ENCODE results near the gene DCUN1D2.
"Not testable (repeated sequence)": the region's sequence is repeated elsewhere in the genome, so short reads cannot be mapped to it uniquely, and the experiment has no call there.

Gene DCUN1D2

GRCh38 chr13:113464476-113464875 lies 26.0 kb downstream of the DCUN1D2 start:
- DNase-seq (ENCODE audit: low spot score) = no peak

GRCh38 chr13:113461022-113461751 lies 29.3 kb downstream of the DCUN1D2 start:
- no peak for DNase-seq (ENCODE audit: low spot score)

DNA sequence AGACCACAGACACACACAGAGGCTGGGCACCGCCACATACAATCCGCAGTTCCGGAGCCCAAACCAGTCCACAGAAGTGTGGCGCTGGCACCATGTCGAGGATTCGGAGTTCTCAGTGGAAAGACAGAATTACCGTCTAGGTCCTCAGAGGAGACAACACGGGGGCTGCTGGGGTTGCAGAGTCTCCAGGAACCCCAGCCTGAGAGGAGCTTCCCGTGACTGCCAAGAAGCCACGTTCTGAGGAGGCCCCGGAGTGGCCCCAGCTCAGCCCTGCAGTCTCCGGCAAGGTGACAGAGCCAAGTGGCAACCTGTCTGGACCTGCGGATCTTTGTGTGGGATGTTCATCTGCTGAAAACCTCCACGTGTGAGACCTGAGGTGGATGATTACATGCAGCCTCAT lies 29.9 kb downstream of the DCUN1D2 start:
- DNase-seq (ENCODE audit: low spot score) = no peak

- no peak for DNase-seq (ENCODE audit: low spot score)
Measured at GRCh38 chr13:113460064-113460555, 30.4 kb downstream of the DCUN1D2 start.

- DNase-seq (ENCODE audit: low spot score) = no peak
Measured at GRCh38 chr13:113458253-113459065, 32.1 kb downstream of the DCUN1D2 start.

- no peak for DNase-seq (ENCODE audit: low spot score)
Measured at GRCh38 chr13:113457510-113457909, 33.0 kb downstream of the DCUN1D2 start.

DNA sequence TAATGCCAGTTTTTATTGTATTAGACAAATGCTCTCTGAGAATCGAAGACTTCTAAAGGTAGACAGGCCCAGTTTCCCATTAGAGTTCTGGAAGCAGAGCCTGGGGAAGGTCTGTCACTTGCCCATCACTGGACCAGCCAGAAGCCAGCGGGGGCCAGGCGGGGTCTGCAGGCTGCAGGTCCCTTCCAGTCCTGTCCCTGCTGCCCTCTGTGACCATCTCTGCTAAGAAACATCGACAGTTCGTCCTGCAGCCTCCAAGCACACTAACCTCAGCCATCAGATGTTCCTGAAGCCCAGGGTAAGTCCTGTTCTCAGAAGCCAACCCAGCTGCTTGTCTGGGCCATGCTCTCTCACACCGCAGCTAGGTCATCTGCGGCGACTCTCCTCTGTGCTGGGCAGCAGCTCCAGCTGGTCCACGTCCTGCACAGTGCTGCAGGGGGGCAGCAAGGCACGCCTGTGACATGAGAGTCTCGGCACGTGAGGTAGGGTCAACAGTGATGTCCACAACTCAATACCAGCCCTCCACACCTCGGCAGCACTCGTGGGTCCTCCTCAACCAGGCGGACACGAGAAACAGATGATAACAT lies 34.3 kb downstream of the DCUN1D2 start:
- no peak for DNase-seq (ENCODE audit: low spot score)

- DNase-seq (ENCODE audit: low spot score) = peak; percentile 38
Measured at GRCh38 chr13:113455384-113455783, 35.1 kb downstream of the DCUN1D2 start.

DNA sequence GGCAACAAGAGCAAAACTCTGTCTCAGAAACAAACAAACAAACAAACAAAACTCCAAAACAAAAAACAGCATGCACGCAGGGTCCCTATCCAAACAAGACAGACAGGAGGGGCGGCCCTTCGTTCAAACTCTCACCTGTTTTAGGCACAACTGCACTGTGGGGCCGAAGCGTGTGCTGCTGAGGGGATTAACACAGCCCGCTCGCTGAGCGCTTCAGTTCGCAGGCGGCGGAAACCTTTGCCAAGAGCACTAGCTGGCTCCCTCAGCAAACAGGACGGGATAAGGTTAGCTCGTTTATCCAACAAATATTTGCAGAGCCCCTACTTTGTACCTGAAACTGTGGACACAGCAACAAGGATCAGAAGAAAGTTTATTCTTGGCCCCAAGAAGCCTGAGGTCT lies 35.6 kb downstream of the DCUN1D2 start:
- DNase-seq (ENCODE audit: low spot score) = peak; percentile 57

DNA sequence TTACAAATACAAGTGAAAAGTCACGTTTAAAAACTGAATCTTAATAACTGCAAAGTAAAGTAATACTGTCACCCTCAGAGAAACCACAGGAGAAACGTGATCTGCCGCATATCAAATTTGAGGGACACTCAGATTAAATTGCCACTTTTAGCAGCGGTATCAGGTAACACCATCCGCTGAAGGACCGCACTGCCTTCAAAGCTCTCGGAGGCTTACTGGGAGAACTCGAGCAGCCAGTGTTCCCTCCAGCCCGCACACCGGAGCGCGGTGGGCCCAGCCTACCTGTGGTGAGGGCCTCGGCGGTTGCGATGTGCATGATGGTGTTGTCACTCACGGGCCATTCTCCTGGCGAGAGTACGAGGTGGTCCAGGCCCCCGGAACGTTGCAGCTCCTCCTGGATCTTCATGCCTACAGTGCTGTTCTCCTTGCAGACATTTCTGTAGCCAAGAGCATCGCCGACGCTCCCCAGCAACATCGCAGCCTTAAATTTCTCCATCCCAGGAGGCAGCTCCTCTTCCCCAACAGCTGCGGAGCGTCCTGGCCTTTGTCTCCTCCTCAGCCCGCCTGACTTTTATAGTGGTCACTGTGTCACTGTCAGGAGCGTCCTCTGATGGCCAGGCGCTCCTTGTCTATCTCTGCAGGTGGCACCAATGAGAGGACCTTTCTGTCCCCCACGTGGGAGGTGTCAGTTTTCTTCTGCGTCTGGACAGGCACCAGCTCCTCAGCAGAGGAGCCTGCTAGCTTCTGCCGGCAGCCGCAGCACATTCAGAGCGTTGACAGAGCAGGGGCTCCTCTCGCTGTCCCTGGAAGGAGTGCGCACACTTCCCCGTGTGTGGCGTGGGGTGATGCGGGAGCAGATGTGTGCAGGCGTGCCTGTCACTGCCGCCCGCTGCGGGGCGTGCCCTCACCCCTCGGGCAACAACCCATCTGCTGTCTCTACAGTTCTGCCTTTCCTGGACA lies 37.3 kb downstream of the DCUN1D2 start, which contains the start of gene ADPRHL1:
Gene ADPRHL1, minus strand, starts transcription at position 547 of the 960 bp plus-strand sequence. Its CDS starts 51 bp downstream, at position 496.
- DNase-seq (ENCODE audit: low spot score) = peak; percentile 22

GRCh38 chr13:113452466-113452865 lies 38.0 kb downstream of the DCUN1D2 start:
- DNase-seq (ENCODE audit: low spot score) = no peak

- DNase-seq (ENCODE audit: low spot score) = no peak
Measured at GRCh38 chr13:113451951-113452421, 38.5 kb downstream of the DCUN1D2 start.

GRCh38 chr13:113450861-113451620 lies 39.5 kb downstream of the DCUN1D2 start:
- DNase-seq (ENCODE audit: low spot score) = peak; percentile 56

GRCh38 chr13:113450348-113450744 lies 40.2 kb downstream of the DCUN1D2 start:
- not testable (repeated sequence) for DNase-seq (ENCODE audit: low spot score)

DNA sequence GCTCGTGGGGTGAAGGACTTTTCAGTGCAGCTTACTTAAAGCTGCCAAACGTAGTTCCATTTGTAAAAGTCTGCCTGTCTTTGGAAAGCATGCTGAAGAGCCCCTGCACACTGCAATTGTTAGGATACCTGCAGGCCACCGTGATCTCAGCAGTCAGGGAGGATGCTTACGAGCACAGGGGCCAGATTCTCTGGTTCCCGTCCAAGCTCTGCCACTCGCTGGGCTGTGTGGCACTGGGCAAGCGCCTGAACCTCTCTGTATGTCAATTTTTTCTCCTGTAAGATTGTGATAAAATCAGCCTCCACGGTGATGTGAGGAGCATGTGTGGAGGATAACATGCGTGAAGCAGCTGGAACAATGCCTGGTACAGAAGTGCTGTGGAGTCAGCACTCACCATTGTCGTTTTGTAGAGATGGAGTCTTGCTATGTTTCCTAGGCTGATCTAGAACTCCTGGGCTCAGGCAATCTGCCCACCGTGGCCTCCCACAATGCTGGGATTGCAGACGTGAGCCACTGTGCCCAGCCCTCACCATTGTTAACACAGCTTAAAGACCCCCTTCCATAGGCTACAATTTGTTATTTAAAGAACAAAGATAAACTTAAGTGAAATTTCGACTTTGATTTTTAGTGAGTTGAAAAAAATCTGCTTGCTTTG lies 40.7 kb downstream of the DCUN1D2 start:
- no peak for DNase-seq (ENCODE audit: low spot score)

DNA sequence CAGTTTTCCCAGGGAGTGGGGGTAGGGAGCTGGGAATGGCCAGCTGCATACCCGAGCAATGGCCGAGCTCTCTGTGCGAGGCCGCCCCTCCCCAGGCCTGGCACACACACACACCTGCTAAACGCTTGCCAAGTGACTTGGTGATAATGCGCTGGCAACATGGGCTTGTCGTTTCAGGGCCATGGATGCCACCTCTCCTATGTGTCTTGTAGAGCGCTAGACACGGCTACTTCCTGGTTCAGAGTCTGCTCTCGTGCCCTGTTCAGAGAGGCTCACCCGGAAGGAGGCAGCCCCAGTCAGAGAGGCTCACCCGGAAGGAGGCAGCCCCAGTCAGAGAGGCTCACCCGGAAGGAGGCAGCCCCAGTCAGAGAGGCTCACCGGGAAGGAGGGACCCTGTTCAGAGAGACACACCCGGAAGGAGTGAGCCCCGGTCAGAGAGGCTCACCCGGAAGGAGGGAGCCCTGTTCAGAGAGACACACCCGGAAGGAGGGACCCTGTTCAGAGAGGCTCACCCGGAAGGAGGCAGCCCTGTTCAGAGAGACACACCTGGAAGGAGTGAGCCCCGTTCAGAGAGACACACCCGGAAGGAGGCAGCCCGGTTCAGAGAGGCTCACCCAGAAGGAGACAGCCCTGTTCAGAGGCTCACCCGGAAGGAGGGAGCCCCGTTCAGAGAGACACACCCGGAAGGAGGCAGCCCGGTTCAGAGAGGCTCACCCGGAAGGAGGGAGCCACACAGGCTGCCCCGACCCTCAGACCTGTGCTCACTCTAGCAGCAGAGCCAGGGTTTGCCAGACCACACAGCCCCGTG lies 41.4 kb downstream of the DCUN1D2 start:
- peak; percentile 90 for DNase-seq (ENCODE audit: low spot score)

- DNase-seq (ENCODE audit: low spot score) = peak; percentile 47
Measured at GRCh38 chr13:113448545-113448884, 42.0 kb downstream of the DCUN1D2 start.

DNA sequence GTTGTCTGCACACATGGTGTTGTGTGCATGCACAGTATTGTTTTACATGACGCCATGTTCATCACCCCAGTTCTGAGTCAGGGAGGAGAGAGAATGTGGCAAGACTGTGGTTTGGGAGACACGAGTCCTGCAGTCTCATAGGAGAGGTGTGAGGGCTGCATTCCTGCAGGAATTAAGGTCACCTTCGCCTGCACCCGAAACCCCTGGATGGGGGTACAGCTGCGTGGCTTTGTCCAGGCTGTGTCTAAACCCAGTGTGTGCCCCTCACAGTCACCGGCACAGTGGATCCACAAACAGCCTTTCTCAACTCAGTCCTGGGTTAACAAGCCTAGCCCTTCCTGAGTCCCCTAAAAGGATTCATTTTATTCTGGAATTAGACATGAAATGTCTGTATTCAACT lies 42.9 kb downstream of the DCUN1D2 start:
- no peak for DNase-seq (ENCODE audit: low spot score)

- no peak for DNase-seq (ENCODE audit: low spot score)
Measured at GRCh38 chr13:113446488-113446854, 44.0 kb downstream of the DCUN1D2 start.

All from cerebellar cortex (tissue), 1 donor.